Measurements from ENCODE around the gene CDC42SE2. TPM values are rescaled to one million over a fixed set of nuclear protein-coding genes. Genes with fewer than 3 reads are reported as not detected.
A peak's percentile ranks its signal among the peaks of the same experiment; 100 is the strongest.

The CDC42SE2 gene
- total RNA-seq (2021): 22.2 and 23.2 TPM in 2 replicates
- long read RNA-seq, transcript CDC42SE2-201 (6 exons, 3,591 nt): major isoform, 23 of 100 reads
- long read RNA-seq, partial matches to known transcripts: 3 of 100 reads
- long read RNA-seq, other reads (novel, unspliced or antisense): 72 of 100 reads

DNA sequence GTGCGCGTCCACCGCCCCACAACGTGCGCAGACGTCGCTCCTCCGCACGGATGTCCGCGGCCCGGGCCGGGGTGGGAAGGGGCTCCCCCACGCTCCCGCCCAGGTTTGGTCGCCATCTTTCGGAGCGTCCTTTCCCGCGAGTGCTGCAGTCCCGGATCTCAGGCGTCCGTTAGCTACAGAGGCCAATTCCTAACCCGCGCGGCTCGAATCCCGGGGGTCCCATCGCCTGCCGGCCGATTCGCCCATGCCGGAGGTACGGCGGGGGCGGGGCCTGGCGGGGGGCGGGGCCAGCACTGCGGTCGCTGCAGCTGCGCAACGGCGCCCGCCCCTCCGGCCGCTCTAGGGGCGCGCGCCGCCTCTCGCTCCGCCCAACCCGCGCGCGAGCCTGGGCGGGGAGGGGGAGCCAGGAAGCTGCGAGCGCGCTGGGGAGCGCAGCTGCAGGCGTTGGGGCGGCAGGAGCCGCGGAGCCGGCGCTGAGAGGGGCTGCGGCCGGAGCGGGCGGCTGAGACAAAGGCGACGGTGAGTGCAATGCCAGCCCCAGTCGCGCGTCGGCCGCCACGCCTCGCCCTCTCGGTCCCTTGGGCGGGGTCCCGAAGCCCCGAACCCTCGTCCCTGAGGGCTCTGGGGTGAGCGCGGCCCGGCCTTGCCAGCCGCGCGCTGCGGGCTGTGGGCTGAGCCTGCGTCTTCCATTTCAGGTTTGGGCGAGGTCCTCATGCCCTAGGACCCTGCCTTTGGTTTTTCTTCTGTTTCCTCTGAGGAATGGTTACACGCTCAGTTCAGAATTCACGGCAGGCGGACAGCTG, at the start of gene CDC42SE2:
TSS of gene CDC42SE2 (plus strand) at position 406 of the 803 bp plus-strand sequence. CDS start 95,441 bp downstream, outside the sequence.
- Mint-ChIP-seq H3K9me3 (peaks cover 0 to 3% of the 10 kb centered on the region in 2 experiments; a peak in 3 of 5 replicates), H3K36me3 (ENCODE audit: insufficient read depth in 1 of 3, low read depth in 3 of 3) (peaks cover 2 to 4% (median 2%) of the 10 kb centered on the region in 3 experiments; a peak in 4 of 7 replicates), H3K4me3 (peak within 1 kb of the TSS; percentile 94 to 98), H3K27me3 (ENCODE audit: low read depth) (no peaks in the 10 kb centered on the region), H3K4me1 (peaks cover 14 to 16% of the 10 kb centered on the region in 2 experiments), H3K27ac (peak within 1 kb of the TSS; percentile 95 to 98 (median 97); a peak in 6 of 7 replicates)
- H3K23me2 ChIP-seq (ENCODE audit: insufficient read length, low read depth, low read length, poor library complexity, severe bottlenecking): no peaks in the 10 kb centered on the region
- no peak within 1 kb of the TSS for H2BK12ac ChIP-seq (ENCODE audit: insufficient read length, low read depth, low read length)
- DNase-seq: peak; percentile 89
- no peak within 1 kb of the TSS; the same call in 1 of the 2 replicates for H3K4ac ChIP-seq (ENCODE audit: low read depth, low read length)
- no peak within 1 kb of the TSS for H2BK120ac ChIP-seq (ENCODE audit: low read depth, low read length, poor library complexity, severe bottlenecking)
- peak within 1 kb of the TSS; percentile 91 for H3K18ac ChIP-seq (ENCODE audit: insufficient read length, low read depth, low read length)
- peak within 1 kb of the TSS; percentile 41 for H2AFZ ChIP-seq (ENCODE audit: low read length)
- no peak within 1 kb of the TSS for H2AK5ac ChIP-seq (ENCODE audit: insufficient read length, low read length)
- peaks cover under 1% of the 10 kb centered on the region; the same call in 1 of the 2 replicates for H3K79me2 ChIP-seq (ENCODE audit: insufficient read depth, low read length)
- H2BK20ac ChIP-seq (ENCODE audit: low read depth, low read length, poor library complexity, severe bottlenecking): no peak within 1 kb of the TSS
- H3K14ac ChIP-seq (ENCODE audit: insufficient read depth, low read length): peak within 1 kb of the TSS; percentile 96
- H3K27me3 ChIP-seq (ENCODE audit: insufficient read depth, low read length): no peaks in the 10 kb centered on the region
- peak within 1 kb of the TSS; percentile 73 for H3K4me2 ChIP-seq (ENCODE audit: insufficient read depth, insufficient read length, low read length)
- H4K8ac ChIP-seq (replicated peaks; ENCODE audit: insufficient read length, low read depth, low read length): no peak within 1 kb of the TSS
- no peak within 1 kb of the TSS for H4K5ac ChIP-seq (ENCODE audit: insufficient read length, low read depth, low read length)
- no peaks in the 10 kb centered on the region for H4K20me1 ChIP-seq (ENCODE audit: control insufficient read depth, insufficient read depth, insufficient read length)
- no peak within 1 kb of the TSS for H3K56ac ChIP-seq (ENCODE audit: insufficient read length, low read depth, low read length)
- H4K91ac ChIP-seq (ENCODE audit: insufficient read length, low read depth, low read length): no peak within 1 kb of the TSS
- H3K9ac ChIP-seq (ENCODE audit: extremely low read depth, insufficient read length, low read length): peak within 1 kb of the TSS; percentile 77
- WGBS (ENCODE audit: extremely low coverage, insufficient read length, low lambda C conversion rate): no CpG with 5 or more reads among the region's 97 CpGs
- no peaks in the 10 kb centered on the region for H3K79me1 ChIP-seq (ENCODE audit: insufficient read depth, low read depth, low read length, poor library complexity, severe bottlenecking)
- H3K27ac ChIP-seq (ENCODE audit: insufficient read length, low read depth, low read length): peak within 1 kb of the TSS; percentile 41
- no peak within 1 kb of the TSS for H3K23ac ChIP-seq (ENCODE audit: insufficient read length, low read depth, low read length)
- no peaks in the 10 kb centered on the region for H3K9me3 ChIP-seq (ENCODE audit: control insufficient read depth, low read depth, low read length)
- H3T11ph ChIP-seq (ENCODE audit: low read length): no peak within 1 kb of the TSS
- TF ChIP-seq, protein P1, sequence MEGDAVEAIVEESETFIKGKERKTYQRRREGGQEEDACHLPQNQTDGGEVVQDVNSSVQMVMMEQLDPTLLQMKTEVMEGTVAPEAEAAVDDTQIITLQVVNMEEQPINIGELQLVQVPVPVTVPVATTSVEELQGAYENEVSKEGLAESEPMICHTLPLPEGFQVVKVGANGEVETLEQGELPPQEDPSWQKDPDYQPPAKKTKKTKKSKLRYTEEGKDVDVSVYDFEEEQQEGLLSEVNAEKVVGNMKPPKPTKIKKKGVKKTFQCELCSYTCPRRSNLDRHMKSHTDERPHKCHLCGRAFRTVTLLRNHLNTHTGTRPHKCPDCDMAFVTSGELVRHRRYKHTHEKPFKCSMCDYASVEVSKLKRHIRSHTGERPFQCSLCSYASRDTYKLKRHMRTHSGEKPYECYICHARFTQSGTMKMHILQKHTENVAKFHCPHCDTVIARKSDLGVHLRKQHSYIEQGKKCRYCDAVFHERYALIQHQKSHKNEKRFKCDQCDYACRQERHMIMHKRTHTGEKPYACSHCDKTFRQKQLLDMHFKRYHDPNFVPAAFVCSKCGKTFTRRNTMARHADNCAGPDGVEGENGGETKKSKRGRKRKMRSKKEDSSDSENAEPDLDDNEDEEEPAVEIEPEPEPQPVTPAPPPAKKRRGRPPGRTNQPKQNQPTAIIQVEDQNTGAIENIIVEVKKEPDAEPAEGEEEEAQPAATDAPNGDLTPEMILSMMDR (conservative IDR thresholded peaks at IDR 0.05): no peak
- no peaks in the 10 kb centered on the region for H3K4me1 ChIP-seq (ENCODE audit: insufficient read depth, low read length)
- no peak within 1 kb of the TSS for H2BK15ac ChIP-seq (ENCODE audit: low read depth, low read length)
- H2BK5ac ChIP-seq (ENCODE audit: insufficient read length, low read length): no peak within 1 kb of the TSS
